Measurements from ENCODE around the gene ADAM29.
"Not testable (repeated sequence)": the region's sequence is repeated elsewhere in the genome, so short reads cannot be mapped to it uniquely, and the experiment has no call there.

Gene ADAM29

DNA sequence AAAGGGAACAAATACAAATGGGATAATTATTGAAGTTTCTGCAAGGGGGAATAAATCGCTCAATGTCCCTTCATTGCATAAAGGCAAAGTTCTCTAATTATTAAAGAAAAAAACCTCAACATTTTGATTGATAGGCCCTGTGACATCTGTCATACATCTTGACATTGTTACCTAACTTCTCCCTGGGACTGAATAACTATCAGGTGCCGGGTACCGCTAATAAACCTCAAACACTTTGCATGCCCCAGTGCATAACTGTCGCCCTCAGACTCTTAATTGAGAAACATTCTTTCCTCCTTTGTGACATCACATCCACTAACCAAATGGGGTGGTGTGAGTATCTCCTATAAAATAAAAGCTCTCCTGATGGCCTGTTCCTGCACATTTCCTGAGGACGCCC is at the start of gene ADAM29:
Gene ADAM29 (plus strand): TSS at position 301 of the 400 bp plus-strand sequence. CDS start 57,168 bp downstream, outside the sequence.
- in situ Hi-C loops (cut with MboI; ENCODE audit: low pct_unique_long_range_greater_than_20kb, low sequenced_read_pairs, unreplicated experiment), result no loop called here
- TF ChIP-seq, protein P1, sequence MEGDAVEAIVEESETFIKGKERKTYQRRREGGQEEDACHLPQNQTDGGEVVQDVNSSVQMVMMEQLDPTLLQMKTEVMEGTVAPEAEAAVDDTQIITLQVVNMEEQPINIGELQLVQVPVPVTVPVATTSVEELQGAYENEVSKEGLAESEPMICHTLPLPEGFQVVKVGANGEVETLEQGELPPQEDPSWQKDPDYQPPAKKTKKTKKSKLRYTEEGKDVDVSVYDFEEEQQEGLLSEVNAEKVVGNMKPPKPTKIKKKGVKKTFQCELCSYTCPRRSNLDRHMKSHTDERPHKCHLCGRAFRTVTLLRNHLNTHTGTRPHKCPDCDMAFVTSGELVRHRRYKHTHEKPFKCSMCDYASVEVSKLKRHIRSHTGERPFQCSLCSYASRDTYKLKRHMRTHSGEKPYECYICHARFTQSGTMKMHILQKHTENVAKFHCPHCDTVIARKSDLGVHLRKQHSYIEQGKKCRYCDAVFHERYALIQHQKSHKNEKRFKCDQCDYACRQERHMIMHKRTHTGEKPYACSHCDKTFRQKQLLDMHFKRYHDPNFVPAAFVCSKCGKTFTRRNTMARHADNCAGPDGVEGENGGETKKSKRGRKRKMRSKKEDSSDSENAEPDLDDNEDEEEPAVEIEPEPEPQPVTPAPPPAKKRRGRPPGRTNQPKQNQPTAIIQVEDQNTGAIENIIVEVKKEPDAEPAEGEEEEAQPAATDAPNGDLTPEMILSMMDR (IDR thresholded peaks at IDR 0.05; ENCODE audit: extremely low read depth, insufficient read depth, missing control alignments), result no peak
- no peak for DNase-seq (ENCODE audit: low spot score)

DNA sequence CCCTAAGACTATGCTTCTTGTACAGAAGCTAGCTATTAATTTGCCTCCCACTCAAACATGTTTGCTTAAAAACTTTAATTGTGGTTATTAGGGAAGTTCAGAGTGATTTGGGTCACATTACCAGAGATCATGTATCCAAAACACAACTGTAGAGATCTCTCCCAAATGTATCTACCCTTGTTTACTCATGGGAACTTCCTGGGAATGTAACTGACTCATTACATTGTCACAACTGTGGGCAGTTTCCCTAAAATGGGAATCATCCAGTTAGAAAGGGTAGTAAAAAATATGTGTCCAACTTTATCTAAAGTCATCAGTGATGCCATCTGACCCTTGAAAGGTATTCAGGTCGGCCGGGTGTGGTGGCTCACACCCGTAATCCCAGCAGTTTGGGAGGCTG is 48.8 kb upstream of the ADAM29 start:
- no peak for DNase-seq (ENCODE audit: low spot score)
- TF ChIP-seq, protein P1 (IDR thresholded peaks at IDR 0.05; ENCODE audit: extremely low read depth, insufficient read depth, missing control alignments), result no peak
- in situ Hi-C loops (cut with MboI; ENCODE audit: low pct_unique_long_range_greater_than_20kb, low sequenced_read_pairs, unreplicated experiment), result no loop called here

DNA sequence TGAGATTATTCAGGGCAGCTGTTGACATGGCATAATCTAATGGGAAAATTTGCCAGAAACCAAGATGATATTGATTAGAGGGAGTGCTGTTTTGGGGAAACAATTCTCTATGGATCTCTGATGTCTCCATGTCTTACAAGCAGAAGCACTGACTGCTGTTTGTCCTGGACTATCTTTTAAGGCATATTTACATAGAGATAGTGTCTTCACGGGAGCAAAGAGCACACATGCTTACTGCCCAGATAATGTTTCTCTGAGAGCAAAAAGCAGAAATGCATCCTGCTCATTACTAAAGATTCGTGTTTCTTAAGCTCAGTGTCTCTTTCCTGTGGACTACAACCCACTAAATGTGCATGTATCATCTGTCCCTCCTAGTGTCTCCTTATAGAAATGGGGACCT is 47.8 kb upstream of the ADAM29 start:
- TF ChIP-seq, protein P1 (IDR thresholded peaks at IDR 0.05; ENCODE audit: extremely low read depth, insufficient read depth, missing control alignments), result no peak
- DNase-seq (ENCODE audit: low spot score), result no peak
- in situ Hi-C loops (cut with MboI; ENCODE audit: low pct_unique_long_range_greater_than_20kb, low sequenced_read_pairs, unreplicated experiment), result no loop called here

DNA sequence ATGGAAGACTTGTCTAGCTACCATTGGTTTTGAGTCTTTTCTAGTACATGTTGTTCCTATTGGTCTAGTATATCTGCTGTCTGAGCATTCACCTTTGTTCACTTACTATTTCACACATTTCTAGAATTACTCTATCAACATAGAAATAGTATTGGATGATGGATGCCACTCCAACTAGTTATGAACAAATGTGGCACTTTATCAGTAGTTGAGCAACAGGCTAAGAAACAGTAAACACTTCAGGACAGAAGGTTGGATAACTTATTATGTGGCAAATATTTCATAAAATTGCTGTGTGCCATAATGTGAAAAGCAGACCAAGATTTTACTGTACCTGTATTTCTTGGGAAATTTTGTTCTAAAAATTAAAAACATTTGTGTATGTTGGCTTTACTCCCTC is 46.8 kb upstream of the ADAM29 start:
- TF ChIP-seq, protein P1 (IDR thresholded peaks at IDR 0.05; ENCODE audit: extremely low read depth, insufficient read depth, missing control alignments), result no peak
- in situ Hi-C loops (cut with MboI; ENCODE audit: low pct_unique_long_range_greater_than_20kb, low sequenced_read_pairs, unreplicated experiment), result no loop called here

DNA sequence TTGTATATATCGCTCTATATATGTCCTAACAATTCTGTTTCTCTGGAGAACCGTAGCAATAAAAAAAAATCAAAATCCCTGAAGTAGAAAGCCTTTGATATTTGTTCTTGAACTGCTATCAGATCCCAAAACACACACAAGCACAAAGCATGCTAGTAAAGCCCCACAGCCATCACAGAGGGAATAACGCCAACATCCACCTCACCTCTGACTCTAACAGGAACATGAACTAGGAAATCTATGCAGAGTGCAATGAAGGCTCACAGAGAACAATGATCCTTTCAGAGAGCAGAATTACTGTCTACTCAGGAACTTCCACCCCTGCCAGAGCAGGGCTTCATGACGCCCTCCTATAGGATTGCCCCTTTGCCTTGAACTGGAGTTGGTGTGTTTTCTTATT is 45.0 kb upstream of the ADAM29 start:
- DNase-seq (ENCODE audit: low spot score); in situ Hi-C loops (cut with MboI; ENCODE audit: low pct_unique_long_range_greater_than_20kb, low sequenced_read_pairs, unreplicated experiment): not testable (repeated sequence)

More for the DNA sequence above, 46.8 kb upstream of the ADAM29 start:
- DNase-seq (ENCODE audit: low spot score), result no peak

DNA sequence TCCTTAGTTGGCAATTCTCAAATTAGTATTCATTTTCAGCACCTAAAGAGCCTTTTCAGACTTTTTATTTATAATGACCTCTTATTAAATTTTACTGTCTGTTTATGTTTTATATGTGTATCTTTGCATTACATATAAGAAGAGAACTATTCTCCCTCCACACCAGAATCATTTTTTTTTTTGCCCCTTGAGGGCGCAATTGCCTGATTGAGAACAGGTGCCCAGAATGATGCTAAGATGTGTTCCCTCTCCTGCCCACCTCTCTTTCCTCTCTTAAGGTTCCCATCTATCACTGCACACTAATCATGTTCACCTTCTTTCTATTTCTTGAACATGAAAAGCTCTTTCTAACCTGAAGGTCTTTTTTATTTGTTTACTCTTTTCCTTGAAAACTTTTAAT is 44.2 kb upstream of the ADAM29 start:
- DNase-seq (ENCODE audit: low spot score), result peak; percentile 19
- TF ChIP-seq, protein P1 (IDR thresholded peaks at IDR 0.05; ENCODE audit: extremely low read depth, insufficient read depth, missing control alignments), result peak; percentile 69
- in situ Hi-C loops (cut with MboI; ENCODE audit: low pct_unique_long_range_greater_than_20kb, low sequenced_read_pairs, unreplicated experiment), result no loop called here

DNA sequence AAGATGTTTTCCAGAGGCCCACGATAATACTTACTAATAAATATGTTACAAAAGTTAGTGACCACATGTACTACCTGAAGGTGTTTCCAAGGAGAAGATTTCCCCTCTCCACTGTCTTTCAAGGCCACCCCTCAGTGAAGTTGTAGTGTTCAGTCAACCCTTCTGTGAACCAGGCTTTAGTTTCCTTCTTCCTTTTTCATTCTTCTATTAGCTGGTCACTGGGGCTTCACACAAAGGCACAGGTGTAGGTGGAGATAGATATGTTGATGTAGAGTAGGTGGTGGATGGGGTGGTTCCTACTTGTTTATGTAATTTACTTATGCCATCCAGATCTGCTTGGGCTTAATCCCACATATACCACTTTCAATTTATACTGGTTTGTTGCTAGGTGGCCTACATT is 43.3 kb upstream of the ADAM29 start:
- in situ Hi-C loops (cut with MboI; ENCODE audit: low pct_unique_long_range_greater_than_20kb, low sequenced_read_pairs, unreplicated experiment), result loop anchor here (25.0 kb wide), 1 partner anchor 237 kb away; no protein-coding TSS in a partner anchor
- TF ChIP-seq, protein P1 (IDR thresholded peaks at IDR 0.05; ENCODE audit: extremely low read depth, insufficient read depth, missing control alignments), result no peak
- DNase-seq (ENCODE audit: low spot score), result no peak

Measured in GM13977 (cell line).